ENCODE results near the gene C20orf202. TPM values are rescaled to one million over a fixed set of nuclear protein-coding genes. Genes with fewer than 3 reads are reported as not detected.

Gene C20orf202
- total and polyA plus RNA-seq, 10 donors, result 0.06 to 2.9 (median 0.31) TPM; not detected in 2

- Histone ChIP-seq H3K27ac (no peak overlapping the region), H3K4me3 (no peak overlapping the region), H3K36me3 (peaks cover 0 to 72% (median 12%) of the 10 kb centered on the region in 6 donors), H3K9me3 (no peaks in the 10 kb centered on the region), H3K4me1 (no peaks in the 10 kb centered on the region), H3K27me3 (replicated peaks in 1 of 7) (peaks cover 0 to 1% (median 0%) of the 10 kb centered on the region in 7 donors)
- no peak for TF ChIP-seq POLR2A (IDR thresholded peaks at IDR 0.05)
- intact Hi-C loops (cut with DNase I; ENCODE audit: low total_unique reads), result no loop called here
- WGBS, 5 donors, result 91 to 96% (median 95%) methylated on average over 5 of the region's 5 CpGs
- DNase-seq, result no peak
Observed at GRCh38 chr20:1177680-1178079, 25.6 kb upstream of the C20orf202 start.

- intact Hi-C loops (cut with DNase I; ENCODE audit: low total_unique reads), result no loop called here
- Histone ChIP-seq H3K27ac (no peak overlapping the region), H3K4me1 (no peaks in the 10 kb centered on the region), H3K36me3 (peaks cover 0 to 67% (median 10%) of the 10 kb centered on the region in 6 donors), H3K27me3 (replicated peaks in 1 of 7) (peaks cover 0 to 5% (median 0%) of the 10 kb centered on the region in 7 donors), H3K9me3 (no peaks in the 10 kb centered on the region), H3K4me3 (no peak overlapping the region)
- no peak for DNase-seq
- TF ChIP-seq CTCF (IDR thresholded peaks at IDR 0.05 in 8 of 11, conservative IDR thresholded peaks at IDR 0.05 in 3 of 11) (no peak), POLR2AphosphoS5 (IDR thresholded peaks at IDR 0.05) (no peak), POLR2A (IDR thresholded peaks at IDR 0.05) (no peak)
- 82 to 93% (median 86%) methylated on average over 3 of the region's 3 CpGs for WGBS, 5 donors
Observed at GRCh38 chr20:1178103-1178502, 25.2 kb upstream of the C20orf202 start.

- H3K4me1 ChIP-seq, result no peaks in the 10 kb centered on the region
- H3K36me3 ChIP-seq, result peaks cover 0 to 62% (median 8%) of the 10 kb centered on the region in 6 donors
- WGBS, 5 donors, result 92 to 97% (median 94%) methylated on average over 3 of the region's 3 CpGs
- no peak for DNase-seq
- H3K27me3 ChIP-seq (replicated peaks in 1 of 7), result peaks cover 0 to 9% (median 0%) of the 10 kb centered on the region in 7 donors
- intact Hi-C loops (cut with DNase I; ENCODE audit: low total_unique reads), result no loop called here
- H3K4me3 ChIP-seq, result no peak overlapping the region
- no peak overlapping the region for H3K27ac ChIP-seq
- no peaks in the 10 kb centered on the region for H3K9me3 ChIP-seq
- no peak for TF ChIP-seq CTCF (IDR thresholded peaks at IDR 0.05 in 8 of 11, conservative IDR thresholded peaks at IDR 0.05 in 3 of 11)
- TF ChIP-seq POLR2A (IDR thresholded peaks at IDR 0.05), result no peak
- no peak for TF ChIP-seq POLR2AphosphoS5 (IDR thresholded peaks at IDR 0.05)
Observed at GRCh38 chr20:1178623-1179022, 24.6 kb upstream of the C20orf202 start.

GRCh38 chr20:1180949-1181348, 22.3 kb upstream of the C20orf202 start:
- Histone ChIP-seq H3K9me3 (no peaks in the 10 kb centered on the region), H3K4me1 (peaks cover 0 to 18% (median 15%) of the 10 kb centered on the region in 6 donors), H3K36me3 (peaks cover 0 to 39% (median 4%) of the 10 kb centered on the region in 6 donors), H3K27ac (no peak overlapping the region), H3K4me3 (no peak overlapping the region), H3K27me3 (replicated peaks in 1 of 7) (peaks cover 0 to 32% (median 15%) of the 10 kb centered on the region in 7 donors)
- no peak for DNase-seq
- WGBS, 5 donors, result 91 to 97% (median 95%) methylated on average over 24 to 27 of the region's 27 CpGs
- intact Hi-C loops (cut with DNase I; ENCODE audit: low total_unique reads), result no loop called here
- TF ChIP-seq CTCF (IDR thresholded peaks at IDR 0.05 in 8 of 11, conservative IDR thresholded peaks at IDR 0.05 in 3 of 11) (no peak), POLR2AphosphoS5 (IDR thresholded peaks at IDR 0.05) (peak in 1 of 3 donors; percentile 56), POLR2A (IDR thresholded peaks at IDR 0.05) (no peak)
